SHP77 (cell line): ENCODE results near the gene SPN.
"Not testable (repeated sequence)": the region's sequence is repeated elsewhere in the genome, so short reads cannot be mapped to it uniquely, and the experiment has no call there.

Experiments
- DNase-seq, 2 experiments: peaks; one replicate each; lab custom pipeline; 2025; lab: John Stamatoyannopoulos, UW

SPN gene

DNA sequence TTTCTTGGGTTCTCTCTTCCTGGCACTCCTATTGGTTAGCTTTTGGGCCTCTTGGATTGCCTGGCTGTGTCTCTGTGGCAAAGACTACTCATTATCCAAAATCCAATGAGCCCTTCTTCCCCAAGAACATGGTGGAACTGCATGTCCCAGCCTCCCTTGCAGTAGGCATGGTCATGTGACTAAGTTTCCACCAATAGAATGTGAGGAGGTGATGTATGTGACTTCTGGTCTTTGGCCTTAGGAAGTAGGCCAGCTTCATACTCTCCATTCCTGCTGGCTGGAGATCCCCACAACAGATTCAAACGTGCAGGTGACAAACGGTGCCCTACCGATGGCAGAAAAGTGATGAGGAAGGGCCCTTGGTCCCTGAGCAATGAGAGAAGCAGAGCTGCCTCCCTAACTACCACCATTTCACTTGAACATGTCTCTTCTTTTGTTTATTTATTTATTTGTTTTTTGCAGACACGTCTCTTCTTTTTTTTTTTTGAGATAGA is 17.3 kb upstream of the SPN start:
- peak in 1 of 2 experiments; percentile 11 for DNase-seq

DNA sequence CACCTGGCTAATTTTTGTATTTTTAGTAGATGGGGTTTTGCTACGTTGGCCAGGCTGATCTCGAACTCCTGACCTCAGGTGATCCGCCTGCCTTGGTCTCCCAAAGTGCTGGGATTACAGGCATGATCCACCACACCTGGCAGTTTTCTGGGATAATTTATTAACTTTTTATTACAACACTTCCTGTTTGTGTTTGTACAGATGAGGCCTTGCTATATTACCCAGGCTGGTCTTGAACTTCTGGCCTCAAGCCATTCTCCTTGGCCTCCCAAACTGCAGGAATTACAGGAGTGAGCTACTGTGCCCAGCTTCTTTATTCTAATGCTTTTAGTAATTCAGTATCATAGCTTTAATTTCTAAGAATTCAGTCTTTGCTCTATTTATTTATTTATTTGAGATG is 16.1 kb upstream of the SPN start:
- no peak for DNase-seq

DNA sequence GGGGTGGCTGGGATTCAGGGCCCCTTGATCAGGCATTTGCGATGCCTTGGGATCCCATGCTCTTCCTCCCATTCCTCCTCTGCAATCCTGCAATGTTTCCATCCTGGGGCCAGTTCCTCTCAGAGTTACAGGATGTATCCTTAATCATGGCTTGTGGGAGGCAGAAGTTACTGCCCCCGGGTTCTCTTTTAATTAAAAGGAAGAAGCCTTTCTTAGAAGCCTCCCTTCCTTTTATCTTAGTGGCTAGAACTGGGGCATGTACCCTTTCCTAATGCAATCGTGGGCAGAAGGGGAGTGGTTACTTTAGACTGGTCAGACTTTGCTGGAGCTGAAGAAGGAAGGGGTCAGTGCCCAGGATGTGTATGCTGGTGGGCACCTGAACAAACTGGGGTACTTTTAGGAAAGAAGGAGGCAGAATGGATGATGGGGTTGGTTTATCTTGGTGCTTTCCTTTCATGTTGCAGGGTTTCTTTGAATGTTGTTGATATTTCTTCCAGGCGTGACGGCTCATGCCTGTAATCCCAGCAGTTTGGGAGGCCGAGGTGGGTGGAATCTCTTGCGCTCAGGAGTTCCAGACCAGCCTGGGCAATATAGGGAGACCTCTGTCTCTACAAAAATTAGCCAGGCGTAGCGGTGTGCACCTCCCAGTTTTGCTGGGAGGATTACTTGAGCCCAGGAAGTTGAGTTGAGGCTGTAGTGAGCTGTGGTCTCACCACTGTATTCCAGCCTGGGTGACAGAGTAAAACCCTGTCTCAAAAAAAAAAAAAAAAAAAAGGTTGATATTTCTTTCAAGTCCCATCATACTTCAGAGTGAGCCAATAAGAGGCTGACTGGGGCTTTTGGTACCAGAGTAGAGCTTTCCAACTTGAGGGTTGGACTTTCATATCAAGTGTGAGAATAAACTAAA is 13.2 kb upstream of the SPN start:
- no peak for DNase-seq

DNA sequence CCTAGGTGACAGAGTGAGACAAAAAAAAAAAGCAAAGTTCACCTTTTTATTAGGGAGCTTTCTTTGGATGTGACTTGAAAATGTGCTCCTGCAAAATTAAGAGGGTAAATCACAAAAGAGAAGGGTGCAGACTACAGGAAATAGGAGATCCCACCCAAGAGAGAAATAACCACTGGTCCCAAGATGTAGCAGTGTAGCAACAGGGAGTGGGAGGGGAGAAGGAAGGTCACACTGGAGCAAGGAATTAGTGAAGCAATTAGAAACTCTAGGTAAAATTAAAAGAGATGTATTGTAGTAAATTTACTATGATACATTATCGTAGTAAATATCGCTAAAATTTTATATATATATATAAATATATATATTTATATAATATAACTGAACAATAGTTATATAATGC is 12.3 kb upstream of the SPN start:
- DNase-seq, result no peak

DNA sequence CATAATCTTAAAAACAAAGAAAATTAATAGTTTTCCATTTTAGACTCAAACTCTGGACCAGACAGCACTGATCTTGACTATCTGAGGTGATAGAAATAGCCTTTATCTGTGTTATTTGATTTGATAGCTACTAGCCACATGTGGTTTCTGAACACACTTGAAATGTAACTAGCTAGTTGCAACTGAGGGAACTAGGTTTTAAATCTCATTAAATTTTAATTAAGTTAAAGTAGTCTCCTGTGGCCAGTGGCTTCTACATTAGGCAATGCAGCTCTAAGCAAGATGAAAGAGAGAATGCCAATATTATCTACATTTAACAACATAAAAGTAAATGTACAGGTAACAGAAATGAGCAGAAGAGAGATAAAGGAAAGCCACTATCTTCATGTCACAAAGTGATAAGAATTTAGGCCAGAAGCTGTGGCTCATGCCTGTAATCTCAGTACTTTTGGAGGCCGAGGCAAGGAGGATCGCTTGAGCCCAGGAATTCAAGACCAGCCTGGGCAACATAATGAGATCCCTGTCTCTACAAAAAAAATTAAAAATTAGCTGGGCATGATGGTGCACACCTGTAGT is 11.2 kb upstream of the SPN start:
- no peak for DNase-seq

DNA sequence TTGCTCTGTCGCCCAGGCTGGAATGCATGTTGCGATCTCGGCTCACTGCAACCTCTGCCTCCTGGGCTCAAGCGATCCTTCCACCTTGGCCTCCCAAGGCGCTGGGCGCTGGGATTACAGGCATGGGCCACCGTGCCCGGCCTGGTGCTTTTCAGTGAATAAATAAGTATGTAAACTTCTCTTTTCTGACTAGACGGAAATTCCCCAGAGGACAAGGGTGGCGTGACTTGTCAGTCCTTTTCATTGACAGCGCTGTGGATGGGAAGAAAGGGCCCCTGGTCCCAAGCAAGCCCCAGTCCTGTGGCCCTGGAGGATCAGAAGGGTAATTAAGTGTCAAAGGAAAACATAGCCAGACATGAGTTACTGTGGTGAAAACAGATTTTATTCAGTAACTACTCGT is 9.6 kb upstream of the SPN start:
- no peak for DNase-seq

DNA sequence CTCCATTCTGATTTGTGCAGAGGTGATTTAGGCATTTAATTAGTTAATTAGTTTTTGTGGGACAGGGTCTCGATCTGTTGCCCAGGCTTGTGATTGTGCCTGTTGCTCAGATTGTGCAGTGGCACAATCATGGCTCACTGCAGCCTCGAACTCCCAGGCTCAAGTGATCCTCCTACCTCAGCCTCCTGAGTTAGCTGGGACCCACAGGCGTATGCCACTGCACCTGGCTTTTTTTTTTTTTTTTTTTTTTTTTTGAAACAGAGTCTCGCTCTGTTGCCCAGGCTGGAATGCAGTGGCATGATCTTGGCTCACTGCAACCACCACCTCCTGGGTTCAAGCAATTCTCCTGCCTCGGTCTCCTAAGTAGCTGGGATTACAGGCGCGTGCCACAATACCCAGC is 9.2 kb upstream of the SPN start:
- not testable (repeated sequence) for DNase-seq

DNA sequence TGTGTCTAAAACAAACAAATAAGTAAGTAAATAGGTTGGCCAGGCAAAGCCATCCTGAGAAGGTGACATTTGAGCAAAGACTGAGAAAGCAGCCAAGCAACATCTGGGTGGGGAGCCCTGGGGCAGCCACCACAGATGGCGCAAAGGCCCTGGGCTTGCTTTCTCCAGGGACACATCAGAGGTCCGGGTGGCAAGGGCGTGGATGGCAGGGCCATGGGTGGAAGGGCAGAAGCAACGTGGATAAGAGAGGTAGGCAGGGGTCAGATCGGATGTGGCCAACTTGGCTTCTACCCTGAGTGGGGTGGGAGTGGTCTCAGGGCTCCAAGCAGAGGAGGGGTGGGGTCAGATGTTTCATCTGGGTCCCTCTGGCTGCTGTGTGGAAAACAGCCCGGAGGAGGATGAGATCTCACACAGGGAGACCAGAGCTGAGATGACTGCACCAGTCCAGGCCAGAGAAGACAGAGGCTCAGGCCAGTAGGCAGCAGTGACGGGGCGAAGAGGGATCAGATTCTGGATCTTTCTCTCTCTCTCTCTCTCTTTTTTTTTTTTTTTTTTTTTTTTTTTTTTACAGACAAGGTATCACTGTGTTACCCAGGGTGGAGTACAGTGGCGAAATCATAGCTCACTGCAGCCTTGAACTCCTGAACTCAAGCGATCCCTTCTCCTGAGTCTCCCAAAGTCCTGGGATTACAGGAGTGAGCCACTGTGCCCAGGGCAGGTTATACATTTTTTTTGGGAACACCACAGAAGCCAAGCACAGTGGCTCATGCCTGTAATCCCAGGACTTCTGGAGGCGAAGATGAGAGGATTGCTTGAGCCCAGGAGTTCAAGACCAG is 6.1 kb upstream of the SPN start:
- DNase-seq, result no peak

DNA sequence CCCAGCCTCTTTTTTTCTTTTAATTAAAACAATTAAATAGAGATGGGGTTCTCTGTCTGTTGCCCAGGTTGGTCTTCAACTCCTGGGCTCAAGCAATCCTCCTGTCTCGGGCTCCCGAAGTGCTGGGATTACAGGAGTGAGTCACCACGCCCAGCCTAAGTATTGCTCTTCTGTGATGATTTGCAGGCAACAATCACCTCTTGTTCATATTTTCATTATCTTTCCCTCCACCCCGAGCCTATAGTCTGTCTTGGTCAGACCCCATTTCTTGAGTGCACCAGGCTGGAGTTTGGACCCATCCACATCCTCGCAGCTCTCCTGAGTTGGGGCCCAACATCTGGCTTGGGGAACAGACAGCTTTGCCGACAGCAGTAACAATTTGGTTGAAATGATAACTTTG is 4.3 kb upstream of the SPN start:
- DNase-seq, result no peak

DNA sequence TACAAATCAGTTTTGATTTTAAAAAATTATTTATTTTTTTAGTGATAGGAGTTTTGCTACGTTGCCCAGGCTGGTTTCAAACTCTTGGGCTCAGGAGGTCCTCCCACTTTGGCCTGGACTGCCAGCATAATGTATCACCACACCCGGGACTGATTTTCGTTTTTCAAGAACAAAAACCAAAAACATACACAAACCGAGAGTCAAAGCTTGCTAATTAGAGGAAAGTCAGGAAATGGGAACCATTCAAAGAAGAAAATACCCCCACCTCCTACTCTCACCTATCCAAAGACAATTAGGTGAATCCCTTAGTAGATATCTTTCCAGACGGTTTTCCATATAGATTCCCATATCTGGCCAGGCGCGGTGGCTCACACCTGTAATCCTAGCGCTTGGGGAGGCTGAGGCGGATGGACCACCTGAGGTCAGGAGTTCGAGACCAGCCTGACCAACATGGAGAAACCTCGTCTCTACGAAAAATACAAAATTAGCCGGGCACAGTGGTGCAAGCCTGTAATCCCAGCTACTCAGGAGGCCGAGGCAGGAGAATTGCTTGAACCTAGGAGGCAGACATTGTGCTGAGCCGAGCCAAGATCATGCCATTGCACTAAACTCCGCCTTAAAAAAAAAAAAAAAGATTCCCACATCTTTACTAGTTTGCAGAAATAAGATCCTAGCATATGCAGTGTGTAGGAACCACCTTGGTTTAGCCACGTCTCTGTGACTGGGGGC is 883 bp upstream of the SPN start:
- DNase-seq, result no peak

DNA sequence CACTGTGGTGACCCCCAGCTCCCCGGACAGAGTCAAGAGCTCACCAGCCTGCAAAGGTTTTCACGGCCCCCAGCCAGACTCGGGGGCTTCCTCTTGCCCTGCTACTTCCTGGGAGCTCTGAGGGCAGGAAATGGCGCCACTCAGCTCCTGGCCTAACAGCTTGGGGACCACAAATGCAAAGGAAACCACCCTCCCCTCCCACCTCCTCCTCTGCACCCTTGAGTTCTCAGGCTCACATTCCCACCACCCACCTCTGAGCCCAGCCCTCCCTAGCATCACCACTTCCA is 375 bp upstream of the SPN start:
- no peak for DNase-seq

DNA sequence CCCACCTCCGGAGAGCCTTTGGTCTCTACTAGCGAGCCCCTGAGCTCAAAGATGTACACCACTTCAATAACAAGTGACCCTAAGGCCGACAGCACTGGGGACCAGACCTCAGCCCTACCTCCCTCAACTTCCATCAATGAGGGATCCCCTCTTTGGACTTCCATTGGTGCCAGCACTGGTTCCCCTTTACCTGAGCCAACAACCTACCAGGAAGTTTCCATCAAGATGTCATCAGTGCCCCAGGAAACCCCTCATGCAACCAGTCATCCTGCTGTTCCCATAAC is 702 bp downstream of the SPN start:
- no peak for DNase-seq

DNA sequence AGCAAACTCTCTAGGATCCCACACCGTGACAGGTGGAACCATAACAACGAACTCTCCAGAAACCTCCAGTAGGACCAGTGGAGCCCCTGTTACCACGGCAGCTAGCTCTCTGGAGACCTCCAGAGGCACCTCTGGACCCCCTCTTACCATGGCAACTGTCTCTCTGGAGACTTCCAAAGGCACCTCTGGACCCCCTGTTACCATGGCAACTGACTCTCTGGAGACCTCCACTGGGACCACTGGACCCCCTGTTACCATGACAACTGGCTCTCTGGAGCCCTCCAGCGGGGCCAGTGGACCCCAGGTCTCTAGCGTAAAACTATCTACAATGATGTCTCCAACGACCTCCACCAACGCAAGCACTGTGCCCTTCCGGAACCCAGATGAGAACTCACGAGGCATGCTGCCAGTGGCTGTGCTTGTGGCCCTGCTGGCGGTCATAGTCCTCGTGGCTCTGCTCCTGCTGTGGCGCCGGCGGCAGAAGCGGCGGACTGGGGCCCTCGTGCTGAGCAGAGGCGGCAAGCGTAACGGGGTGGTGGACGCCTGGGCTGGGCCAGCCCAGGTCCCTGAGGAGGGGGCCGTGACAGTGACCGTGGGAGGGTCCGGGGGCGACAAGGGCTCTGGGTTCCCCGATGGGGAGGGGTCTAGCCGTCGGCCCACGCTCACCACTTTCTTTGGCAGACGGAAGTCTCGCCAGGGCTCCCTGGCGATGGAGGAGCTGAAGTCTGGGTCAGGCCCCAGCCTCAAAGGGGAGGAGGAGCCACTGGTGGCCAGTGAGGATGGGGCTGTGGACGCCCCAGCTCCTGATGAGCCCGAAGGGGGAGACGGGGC is 1.3 kb downstream of the SPN start:
- no peak for DNase-seq

DNA sequence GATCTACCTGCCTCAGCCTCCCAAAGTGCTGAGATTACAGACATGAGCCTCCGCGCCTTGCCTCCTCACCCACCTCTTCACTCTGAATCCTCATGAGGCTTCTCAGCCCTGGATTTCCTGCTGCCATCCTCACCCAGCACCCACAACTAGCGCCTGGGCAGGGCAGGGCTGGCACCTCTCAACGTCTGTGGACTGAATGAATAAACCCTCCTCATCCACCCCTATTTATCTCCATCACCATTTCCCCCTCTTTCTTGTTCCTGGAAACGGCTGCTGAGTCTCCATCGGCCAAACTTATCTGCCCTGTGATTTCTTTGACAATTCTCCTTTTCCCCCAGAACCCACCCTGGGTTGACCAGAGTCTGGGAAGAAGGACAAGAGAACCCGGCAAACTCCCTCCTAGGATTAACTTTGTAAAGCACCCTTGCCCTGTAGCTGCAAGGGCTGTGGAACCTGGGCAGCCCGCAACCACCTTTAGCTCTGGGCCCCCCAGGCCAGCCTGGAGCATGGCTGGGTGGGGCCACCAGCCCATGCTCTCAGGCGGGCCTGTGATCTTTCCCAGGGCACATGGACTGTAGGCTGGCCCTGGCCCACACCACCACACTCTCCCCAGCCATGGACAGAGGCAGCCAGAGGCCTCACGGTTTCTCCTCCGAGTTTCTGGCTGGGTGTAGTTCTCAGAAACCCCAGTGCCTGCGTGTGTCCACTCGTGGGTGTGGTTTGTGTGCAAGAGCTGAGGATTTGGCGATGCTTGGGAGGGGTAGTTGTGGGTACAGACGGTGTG is 2.4 kb downstream of the SPN start:
- DNase-seq, result no peak

DNA sequence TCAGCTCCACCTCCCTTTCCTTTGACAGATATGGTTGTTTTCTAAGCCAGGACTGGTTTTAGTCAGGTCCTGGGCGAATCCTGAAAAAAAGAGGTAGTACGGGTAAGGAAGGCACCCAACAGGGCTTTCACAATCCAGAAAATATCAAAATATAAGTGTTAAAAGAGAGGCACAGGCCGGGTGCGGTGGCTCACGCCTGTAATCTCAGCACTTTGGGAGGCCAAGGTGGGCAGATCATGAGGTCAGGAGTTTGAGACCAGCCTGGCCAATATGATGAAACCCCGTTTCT is 4.2 kb downstream of the SPN start:
- DNase-seq, result not testable (repeated sequence)

DNA sequence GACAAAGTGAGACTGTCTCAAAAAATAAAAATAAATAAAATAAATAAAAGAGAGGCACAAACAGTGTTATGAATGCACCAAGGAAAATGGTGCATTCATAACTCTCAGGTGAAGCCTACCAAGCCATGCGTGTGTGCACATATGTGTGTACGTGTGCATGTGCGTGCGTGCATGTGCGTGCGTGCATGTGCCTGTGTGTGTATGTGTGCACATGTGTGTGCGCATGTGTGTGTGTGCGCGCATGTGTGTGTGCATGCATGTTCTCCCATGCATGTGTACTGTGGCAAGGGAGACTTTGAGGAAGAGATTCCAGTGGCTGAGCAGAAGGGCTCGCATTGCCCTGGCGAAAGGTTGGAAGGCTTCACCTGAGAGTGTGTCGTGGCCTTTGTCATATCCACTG is 4.7 kb downstream of the SPN start:
- DNase-seq, result no peak

DNA sequence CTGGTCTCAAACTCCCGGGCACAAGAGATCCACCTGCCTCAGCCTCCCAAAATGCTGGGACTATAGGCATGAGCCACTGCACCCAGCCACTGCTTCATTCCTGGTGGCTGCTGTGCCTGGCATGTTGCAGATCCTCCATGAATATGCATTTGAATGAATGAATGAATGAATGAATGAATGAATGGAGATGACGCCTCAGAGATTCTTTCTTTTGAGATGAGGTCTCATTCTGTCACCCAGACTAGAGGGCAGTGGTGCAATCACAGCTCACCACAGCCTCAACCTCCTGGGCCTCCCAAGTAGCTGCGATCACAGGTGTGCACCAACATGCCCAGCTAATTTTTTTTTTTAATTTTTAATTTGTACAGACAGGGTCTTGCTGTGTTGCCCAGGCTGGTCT is 5.2 kb downstream of the SPN start:
- no peak for DNase-seq

DNA sequence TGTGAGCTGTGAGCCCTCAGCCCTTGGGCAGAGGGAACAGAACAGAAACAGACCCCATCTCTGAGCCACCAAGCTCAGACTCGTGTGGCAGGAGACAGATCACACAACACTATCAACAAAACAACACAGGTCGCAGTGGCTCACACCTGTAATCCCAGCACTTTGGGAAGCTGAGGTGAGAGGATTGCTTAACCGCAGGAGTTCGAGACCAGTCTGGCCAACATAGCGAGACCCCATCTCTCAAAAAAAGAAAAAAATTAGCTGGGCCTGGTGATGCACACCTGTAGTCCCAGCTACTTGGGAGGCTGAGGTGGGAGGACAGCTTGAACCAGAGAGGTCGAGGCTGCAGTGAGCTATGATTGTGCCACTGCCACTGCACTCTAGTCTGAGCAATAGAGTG is 10.5 kb downstream of the SPN start:
- no peak for DNase-seq

DNA sequence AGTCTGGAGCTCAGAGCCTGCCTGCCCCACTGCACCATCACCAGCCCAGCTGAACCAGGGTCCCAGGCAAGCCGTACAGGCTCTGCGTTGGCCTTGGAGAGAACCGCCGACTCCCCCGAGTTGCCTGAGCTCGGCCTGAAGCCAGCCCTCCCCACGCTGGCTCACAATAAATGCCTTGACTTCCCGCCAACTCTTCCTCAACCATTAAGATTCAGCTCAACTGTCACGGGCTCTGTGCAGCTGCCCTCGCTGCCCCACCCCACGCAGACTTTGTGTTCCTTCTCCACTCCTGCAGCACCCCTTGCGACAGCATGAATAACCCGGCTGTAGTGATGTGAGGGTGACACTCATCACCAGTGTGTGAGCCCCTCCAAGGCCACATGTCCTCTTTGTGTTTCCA is 11.1 kb downstream of the SPN start:
- peak; percentile 27 to 57 for DNase-seq

DNA sequence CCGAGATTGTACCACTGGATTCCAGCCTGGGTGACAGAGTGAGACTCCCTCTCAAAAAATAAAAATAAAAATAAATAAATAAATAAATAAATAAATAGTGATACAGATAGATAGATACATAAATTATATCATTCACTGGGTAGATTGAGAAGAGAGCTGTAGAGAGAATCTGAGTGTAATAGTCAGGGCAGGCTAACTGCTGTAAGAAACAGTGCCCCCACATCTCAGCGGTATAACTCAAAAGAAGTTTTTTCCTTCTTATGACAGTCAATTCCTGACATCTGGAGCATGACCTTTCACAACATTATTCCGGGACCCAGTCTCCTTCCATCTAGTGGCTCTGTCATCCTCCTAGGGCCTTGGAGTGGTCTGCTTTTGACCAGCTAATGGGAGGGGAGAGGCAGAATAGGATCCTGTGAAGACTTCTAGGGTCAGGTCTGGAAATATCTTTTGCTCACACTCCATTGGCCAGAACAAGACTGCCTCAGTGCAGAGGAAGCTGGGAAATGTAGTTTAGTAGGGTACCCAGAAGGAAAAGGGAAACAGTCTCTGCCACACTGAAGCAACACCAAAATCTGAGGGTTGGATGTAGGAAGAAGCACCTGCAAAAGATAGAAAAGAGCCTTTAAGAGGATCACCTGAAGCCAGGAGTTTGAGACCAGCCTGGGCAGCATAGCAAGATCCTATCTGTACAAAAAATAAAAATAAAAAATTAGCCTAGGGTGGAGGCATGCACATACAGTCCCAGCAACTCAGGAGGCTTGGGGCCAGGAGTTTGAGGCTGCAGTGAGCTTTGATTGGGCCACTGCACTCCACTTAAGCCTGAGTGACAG is 13.0 kb downstream of the SPN start:
- DNase-seq, result peak; percentile 64 to 78
